ENCODE data around the gene RNF26. TPM values are rescaled to one million over a fixed set of nuclear protein-coding genes. Genes with fewer than 3 reads are reported as not detected.

Gene RNF26
- total and polyA plus RNA-seq, 2 of the 13 experiments (the other 11 are each of a cell fraction or from before 2014, with no cell fraction given): 11.9 to 26.3 TPM

DNA sequence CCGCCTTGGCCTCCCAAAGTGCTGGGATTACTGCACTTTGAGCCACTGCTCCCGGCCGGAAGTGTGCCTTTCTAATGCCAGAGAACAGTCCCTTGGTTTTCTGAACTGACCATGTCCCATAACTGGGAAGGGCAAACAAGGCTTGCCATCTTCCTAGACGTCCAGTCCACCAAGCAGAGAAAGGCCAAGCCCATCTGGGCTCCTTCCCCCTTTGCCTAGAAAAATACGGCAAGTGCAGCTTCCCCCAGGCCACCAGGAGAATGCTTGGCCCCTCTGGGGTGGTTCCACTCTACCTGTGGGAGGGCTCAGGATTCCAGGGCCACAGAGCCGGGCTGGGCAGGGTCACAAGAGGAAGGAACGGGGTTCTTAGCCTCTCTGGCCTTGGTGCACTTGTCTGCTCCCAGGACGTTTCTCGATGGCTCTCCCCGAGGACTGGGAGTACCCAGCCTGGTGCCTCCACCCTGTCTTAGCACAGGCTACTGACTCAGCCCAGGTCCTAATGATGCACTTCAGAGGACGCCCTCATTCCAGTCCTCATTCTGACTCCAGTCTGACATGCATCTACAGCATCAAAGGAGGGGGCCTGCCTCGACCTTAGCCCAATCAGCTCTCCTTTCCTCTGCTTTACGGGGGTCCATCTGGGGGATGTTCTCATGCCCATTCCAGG is 46.0 kb downstream of the RNF26 start (continued):
- TF ChIP-seq KIAA2018 (CRISPR knock-in tag; IDR thresholded peaks at IDR 0.05; ENCODE audit: borderline replicate concordance) (no peak), ZNF362 (CRISPR knock-in tag; IDR thresholded peaks at IDR 0.05; ENCODE audit: borderline replicate concordance) (no peak), SOX13 (IDR thresholded peaks at IDR 0.05) (no peak), SOX13 (CRISPR knock-in tag; conservative IDR thresholded peaks at IDR 0.05 in 1 of 2, IDR thresholded peaks at IDR 0.05 in 1 of 2) (no peak), KDM2A (CRISPR knock-in tag; IDR thresholded peaks at IDR 0.05; ENCODE audit: borderline replicate concordance, low read depth) (peak; percentile 26; the same call in 1 of the 2 replicates), ZNF775 (CRISPR knock-in tag; IDR thresholded peaks at IDR 0.05; ENCODE audit: borderline replicate concordance) (no peak), ZNF616 (CRISPR knock-in tag; IDR thresholded peaks at IDR 0.05; ENCODE audit: low read depth) (0 out of 2 replicates have a peak, but pooled peaks have one; percentile 41), DMAP1 (CRISPR knock-in tag; IDR thresholded peaks at IDR 0.05) (peak; percentile 31; the same call in 1 of the 2 replicates), IRF2 (CRISPR knock-in tag; IDR thresholded peaks at IDR 0.05) (0 out of 2 replicates have a peak, but pooled peaks have one; percentile 8), ZNF570 (CRISPR knock-in tag; IDR thresholded peaks at IDR 0.05; ENCODE audit: borderline replicate concordance) (no peak), SIN3B (IDR thresholded peaks at IDR 0.05; ENCODE audit: low read length) (no peak), ARID3A (IDR thresholded peaks at IDR 0.05; ENCODE audit: low read depth, low read length) (no peak)
- TF ChIP-seq, protein P1, sequence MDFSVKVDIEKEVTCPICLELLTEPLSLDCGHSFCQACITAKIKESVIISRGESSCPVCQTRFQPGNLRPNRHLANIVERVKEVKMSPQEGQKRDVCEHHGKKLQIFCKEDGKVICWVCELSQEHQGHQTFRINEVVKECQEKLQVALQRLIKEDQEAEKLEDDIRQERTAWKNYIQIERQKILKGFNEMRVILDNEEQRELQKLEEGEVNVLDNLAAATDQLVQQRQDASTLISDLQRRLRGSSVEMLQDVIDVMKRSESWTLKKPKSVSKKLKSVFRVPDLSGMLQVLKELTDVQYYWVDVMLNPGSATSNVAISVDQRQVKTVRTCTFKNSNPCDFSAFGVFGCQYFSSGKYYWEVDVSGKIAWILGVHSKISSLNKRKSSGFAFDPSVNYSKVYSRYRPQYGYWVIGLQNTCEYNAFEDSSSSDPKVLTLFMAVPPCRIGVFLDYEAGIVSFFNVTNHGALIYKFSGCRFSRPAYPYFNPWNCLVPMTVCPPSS (IDR thresholded peaks at IDR 0.05): no peak
